GM18519 (cell line): ENCODE results near the gene VWA5B1.

ENCODE experiments used
- ATAC-seq: cut with Tn5 transposase; IDR thresholded peaks from one replicate; pipeline ENCODE4 v1.9.1; 2021; ENCODE audit warnings: mild to moderate bottlenecking, moderate library complexity; ENCODE audit not compliant: unreplicated experiment, low FRiP score

The VWA5B1 gene

DNA sequence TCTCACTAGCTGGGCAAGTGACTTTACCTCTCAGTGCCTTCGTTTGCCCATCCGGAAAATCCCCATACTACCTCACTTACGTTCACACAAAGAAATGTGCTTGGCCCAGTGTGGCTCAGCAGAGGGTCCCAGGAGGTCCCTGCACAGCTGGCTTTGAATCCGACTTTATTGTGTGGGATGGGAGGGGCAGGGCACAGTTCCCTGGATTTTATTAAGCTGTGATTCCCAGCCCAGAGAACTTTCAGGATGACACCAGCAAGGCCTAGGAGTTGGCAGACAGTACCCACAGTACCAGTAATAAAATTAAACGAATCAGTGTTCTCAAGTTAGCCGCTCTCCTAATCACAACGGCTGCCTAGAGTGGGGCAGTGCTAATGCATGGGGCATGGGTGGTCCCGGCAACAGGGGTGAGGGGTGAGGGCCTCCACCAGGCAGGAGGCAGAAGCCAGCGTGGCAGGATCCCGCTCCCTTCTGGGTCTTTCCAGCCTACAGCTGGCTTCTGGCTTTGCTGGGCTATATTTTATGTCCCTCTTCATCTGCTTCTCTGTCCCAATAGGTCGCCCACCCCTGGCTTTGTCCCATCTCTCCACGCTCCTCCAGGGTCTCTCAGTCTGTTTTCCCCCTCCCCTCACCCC is 74.9 kb downstream of the VWA5B1 start:
- no peak for ATAC-seq

DNA sequence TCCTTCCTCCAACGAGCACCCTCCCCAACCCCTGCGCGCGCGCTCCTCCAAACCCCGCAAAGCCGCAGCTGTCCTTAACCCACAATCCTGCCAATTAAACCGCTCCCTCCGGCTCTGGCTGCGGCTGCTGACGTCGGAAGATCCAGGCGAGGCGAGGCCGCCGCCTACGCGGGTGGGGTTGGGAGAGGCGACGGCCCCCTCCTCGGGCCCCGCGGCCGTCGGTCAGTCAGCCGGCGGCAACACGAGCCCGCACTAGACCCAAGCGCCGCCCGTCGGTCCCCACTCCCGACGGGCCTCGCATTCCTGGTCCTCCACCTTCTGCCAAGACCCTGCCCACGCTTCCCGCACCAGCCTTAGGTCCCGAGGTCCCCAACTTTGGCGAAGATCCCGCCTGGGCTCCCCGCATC is 75.4 kb downstream of the VWA5B1 start:
- ATAC-seq, result no peak

DNA sequence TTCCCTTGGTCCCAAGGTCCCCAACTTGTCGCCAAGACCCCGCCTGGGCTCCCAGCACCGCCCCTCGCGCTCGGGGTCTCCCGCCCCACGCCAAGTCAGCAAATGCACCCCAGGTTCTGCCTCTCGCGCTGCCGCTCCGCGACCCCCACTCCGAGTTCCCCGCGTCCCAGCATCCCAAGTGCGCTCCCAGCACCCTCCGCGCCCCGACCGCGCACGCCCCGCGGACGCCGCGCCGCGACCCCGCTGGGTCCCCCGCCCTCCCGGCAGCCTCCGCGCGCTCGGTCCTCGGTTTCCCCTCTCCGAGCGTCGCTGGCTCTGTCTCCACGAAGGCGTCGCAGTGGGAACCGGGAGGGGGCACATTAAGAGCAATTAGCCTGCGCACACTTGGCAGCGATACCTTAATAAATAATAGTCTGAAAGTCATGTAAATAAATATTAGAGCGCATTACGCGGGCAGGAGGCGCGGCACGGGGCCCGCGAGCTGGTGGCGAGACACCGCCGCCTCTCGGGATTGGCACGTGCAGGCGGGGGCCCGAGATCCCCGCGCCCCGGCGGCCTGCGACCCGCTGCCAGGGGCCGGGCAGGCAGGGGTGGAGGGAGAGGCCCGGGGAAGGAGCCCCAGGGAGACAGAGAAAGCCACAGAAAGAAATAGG is 75.9 kb downstream of the VWA5B1 start:
- no peak for ATAC-seq

DNA sequence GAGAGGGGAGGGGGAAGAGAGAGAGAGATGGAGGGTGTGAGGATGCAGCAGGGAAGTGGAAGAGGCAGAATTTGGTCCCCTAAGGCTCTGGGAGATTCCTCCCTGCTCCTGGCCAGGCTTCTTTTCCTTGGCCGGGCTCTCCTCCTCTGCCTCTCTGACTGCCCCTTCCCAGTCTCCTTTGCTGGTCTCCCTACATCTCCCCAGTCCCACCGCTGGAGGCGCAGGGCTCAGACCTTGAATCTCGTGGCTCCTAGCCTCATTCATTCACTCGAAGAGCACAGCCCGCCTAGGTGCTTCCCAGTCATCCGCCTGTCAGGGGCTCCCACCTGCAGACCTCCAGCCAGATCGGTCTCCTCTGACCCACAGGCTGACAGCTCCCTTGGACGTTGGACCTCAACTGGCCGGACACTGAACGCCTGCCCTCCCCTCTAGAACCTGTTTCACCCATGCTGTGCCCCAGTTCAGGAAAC is 76.5 kb downstream of the VWA5B1 start:
- ATAC-seq, result no peak

DNA sequence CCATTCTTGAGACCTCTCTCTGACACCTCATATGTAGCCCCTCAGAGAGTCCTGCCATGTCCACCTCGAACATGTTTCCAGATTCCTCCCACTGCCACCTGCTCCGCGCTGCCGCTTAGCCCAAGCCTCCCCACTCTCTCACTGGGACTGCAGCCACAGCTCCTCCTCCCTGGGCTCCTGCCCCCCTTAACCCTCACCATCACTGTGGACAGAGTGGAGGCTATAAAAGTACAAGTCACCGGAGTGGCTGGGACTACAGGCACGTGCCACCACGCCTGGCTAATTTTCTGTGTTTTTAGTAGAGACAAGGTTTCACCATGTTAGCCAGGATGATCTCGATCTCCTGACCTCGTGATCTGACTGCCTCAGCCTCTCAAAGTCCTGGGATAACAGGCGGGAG is 77.0 kb downstream of the VWA5B1 start:
- ATAC-seq, result no peak

DNA sequence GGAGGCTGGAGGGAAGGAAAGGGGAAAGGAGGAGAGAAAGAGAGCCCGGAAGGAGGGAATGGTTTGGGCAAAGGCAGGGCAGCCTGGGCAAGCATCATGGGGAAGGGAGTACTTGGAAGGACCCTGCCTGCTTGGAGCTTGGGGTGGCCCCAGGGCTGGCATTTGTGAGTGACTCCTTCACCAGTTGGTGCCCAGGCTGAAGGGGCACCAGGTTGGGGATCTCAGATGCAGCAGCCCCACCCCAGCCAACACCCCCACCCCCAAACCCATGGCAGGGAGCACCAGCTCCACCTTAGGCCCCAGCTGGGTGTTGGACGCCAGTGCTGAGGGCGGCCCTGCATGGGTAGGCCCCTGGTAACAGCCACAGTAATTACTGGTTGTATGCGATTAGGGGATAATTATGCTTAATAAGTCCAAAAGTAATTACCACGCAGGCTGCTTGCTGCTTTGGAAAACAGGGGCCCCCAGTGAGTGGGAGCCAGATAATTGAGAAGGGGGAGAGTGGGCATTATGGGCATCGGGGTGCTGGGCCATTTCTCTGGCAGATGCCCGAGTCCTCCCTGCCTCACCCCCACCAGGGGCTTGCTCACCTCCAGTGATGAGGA is 78.3 kb downstream of the VWA5B1 start:
- ATAC-seq, result no peak

DNA sequence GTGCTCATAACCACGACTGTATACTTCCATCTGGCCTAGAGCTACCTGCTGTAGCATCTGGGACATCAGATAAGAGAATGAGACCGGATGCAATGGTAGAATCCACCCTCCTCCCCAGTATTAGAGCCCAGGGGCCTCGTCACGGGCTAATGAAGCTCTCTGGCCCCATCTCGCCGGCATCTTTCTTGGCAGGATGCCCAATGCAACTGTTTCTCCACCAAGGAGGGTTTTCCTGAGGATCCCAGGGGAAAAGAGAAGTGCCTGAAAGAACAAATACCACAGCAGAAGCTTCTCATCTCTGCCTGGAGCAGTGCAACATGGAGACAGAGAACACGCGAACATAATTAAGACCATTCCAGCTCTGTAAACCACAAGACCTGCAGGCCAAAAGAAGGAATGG is 80.0 kb downstream of the VWA5B1 start:
- no peak for ATAC-seq

DNA sequence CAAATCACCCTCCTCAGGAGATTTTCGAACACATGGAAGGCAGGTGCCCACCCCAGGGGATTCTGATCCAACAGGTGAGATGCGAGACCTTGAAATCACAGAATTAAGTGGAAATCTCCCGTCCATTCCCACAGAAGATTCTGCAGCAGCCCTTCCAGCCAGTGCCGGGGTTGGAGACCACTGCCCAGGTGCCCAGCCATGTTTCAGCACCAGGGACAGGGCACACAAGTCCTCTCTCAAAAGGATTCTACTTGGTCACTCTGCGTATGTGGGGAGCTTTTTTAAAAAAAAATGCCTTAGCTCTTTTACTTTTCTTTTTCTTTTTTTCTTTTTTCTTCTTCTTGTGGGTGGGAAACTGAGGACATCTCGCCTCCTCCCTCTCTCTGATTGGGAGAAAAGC is 80.7 kb downstream of the VWA5B1 start:
- no peak for ATAC-seq

DNA sequence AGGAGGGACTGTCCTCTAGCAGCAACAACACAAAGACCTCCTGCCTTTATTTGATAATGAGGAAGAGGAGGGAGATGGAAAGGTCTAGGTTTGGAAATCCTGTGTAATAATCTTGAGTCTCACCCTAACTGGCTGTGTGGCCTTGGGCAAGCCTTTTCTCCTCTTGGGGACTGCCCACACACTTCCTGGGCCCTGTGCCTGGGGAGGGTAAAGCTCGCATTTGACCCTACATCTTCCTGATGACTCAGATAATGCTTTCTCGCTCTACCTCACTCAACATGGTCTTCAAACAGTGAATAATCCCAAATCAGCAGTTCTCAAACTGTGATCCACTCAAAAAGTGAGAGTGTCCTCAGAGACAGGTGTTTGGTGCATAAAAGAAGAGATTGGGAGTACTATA is 81.2 kb downstream of the VWA5B1 start:
- no peak for ATAC-seq

DNA sequence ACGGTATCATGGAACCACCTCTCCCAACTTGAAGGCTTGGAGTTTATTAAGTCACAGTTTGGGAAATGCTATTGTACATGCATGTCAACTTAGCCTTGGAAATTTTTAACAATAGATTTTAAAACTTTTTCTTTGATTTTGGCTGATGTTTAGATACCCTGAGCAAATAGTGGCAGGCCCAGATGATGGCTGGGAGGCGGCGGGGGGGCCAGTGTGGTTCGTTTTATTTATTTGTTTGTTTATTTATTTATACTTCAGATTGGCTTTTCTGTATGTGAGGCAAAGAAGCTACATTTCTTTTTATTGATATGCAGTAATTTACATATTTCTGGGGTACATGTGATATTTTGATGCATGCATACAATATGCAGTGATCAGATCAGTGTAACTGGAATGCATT is 82.0 kb downstream of the VWA5B1 start:
- ATAC-seq, result no peak

DNA sequence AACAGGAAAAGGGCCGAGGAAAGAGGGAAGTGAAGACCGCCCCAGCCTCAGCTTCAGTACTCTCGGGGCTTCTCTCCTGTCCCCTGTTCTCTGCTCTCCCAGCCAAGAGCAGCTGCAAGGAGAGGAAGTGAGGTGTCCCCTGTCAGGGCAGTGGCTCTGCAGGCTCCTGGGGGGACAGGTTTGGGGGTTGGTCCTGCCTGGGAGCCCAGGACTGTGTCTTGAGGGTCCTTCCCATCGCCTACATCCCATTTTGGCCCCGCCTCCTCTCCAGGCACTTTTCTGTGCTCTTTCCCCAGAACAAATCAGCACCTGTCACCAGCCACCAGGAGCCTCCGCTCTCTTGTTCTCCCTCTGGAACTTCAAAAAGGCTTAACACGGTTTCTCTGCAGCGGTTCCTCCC is 82.6 kb downstream of the VWA5B1 start:
- no peak for ATAC-seq

DNA sequence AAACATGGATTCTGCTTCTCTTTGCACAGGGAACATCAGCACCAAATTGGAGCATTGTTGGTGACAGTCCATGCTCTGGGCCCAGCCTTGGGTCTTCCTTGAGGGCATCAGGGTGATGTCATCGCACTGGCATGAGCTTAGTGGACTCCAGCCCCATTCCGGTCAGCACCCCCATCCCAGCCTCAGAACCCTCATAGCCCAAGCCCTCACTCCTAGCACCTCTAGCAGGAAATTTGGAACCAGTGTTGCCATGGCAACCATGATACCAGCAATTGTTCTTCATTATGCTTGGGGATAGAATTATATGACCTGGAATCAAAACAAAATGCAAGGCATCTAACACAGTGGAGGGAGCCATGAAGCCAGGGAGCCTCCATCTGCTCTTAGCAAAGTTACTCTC is 83.1 kb downstream of the VWA5B1 start:
- no peak for ATAC-seq

DNA sequence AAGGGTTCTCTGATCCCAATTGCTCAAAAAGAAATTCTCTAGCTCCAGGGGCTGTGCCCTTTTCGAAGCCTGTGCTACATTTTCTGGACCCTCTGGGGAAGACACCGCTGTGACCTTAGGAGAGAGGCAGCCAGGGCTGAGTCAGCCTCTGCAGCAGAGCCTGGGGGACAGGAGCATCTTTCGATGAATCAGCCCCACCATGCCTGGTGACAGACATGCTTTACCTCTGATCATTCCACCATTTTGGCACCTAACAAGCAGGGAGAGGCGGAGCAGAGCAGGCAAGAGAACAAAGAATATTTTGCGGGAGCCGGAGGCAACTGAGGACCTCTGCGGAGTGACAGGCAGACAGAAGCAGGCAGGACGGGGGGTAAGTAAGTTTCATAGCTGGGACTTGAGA is 84.9 kb downstream of the VWA5B1 start:
- ATAC-seq, result no peak

DNA sequence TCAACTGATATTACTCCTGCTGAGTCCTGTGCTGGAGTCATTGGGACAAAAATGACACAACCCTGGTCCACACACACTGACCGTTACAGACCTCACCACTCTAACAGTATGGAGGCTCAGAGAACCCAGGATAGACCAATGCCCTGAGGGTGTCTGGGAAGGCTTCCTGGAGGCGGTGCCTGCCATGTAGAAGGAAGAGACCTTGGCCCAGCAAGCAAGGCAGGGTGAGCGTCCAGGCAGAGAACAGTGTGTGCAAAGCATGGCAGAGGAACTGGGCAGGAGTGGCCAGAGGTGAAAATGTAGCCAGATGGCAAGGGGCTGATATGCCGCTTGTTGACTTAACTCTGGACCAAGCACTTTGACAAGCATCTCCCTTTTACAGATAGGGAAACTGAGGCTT is 85.5 kb downstream of the VWA5B1 start:
- ATAC-seq, result no peak

DNA sequence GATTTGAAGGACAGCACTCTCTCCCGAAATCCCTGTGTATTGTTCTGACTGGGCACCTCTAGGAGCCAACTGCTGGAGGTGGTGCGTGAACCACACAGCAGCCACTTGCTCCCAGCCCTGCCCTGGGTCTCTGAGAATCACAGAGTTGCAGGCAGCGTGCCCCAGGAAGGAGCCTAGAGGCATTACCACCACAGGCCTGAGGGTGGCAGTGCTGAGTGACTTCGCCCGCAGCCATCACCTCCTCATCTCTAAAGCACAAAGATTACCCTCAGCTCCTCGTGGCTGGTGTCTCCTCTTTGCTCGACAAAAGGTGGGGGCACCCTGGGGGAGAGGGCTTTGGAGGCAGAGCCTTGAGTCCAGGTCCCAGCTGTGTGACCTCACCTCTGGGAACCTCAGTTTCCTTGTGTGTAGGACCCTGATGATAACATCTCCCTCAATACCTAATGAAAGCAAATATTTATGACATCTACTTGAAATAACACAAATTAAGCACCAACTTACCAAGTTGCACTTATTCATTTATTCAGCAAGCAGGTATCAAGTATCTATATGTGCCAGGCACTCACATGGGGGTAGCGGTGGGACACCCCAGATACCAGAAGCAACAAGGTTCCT is 86.3 kb downstream of the VWA5B1 start:
- ATAC-seq, result no peak

DNA sequence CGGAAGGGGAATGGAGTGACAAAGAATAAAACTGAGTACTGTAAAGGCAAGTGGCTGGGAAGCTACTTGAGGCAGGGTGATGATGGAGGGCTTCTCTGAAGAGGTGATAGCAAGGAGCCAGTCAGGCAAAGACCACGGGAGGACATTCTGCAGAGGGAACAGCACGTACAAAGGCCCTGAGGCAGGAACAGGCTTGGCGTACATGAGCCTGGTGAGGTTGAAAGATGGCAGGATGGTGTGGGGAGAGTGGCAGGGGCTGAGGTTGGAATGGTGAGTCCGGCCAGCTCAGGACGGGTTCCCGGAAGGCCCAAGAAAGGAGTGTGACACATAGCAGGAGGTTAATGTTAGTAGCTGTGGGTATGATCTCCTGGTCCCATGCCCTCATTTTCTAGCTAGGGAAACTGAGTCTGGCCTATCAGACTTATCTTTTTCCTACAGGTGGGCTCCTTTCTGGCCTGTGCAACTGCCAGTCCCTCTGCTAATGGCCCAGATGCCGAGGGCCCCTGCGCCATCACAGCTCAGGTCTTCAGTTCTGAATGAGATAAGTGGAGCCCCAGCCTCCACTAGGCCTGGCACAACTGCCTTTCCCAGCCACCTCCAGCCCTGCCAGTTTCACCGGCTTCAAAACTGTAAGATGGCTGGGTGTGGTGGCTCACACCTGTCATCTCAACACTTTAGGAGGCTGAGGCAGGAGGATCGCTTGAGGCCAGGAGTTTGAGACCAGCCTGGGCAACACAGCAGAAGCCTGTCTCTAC is 87.0 kb downstream of the VWA5B1 start:
- no peak for ATAC-seq

DNA sequence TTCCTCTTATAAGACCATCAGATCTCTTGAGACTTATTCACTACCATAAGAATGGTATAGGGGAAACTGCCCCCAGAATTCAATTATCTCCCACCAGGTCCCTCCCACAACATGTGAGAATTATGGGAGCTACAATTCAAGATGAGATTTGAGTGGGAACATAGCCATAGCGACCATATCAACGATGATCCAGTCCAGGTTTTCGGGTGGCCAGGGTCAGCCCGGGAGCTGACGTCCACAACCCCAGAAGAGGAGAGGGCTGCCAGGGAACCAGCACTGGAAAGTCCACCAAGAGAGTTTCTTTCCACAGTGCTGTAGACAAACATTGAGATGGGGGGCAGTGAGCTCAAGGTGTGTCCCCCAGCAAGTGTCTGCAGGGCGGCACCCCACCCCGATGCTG is 88.4 kb downstream of the VWA5B1 start:
- no peak for ATAC-seq

DNA sequence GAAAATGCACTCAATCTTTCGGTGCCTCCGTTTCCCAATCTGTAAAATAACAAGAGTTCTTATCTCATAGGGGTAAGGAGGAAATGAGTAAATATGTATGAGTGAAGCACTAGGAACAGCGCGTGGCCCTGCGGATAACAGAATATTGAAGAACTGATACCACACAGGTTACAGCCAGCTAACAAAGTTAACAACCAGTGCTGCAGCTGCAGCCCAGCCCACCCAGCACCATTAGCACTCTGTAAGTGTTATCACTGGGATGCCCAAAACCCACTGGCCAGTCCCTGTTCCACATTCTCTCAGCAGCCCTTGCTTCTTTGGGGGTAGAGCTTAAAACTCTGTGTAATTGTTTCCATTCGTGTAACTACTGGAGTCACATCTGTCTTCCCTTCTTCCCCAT is 89.5 kb downstream of the VWA5B1 start:
- ATAC-seq, result no peak

DNA sequence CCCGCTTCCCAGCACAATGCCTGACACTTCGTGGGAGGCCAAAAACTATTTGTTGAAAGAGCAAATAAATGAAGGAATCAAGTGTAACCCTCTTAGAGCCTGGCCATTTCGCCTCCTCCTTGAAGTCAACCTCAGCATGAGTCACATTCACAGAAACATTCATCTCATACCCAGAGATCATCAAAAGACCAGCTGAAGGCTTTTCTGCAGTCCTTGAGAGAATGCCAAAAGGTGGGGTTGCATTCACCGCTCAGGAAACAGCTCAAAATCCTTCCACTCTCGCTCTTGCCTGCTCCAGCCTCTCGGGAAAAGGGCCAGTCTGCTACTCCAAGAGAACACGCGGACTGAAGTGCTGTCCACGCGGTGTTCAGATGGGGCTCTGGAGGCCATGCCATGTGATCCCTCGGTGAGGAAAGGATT is 90.0 kb downstream of the VWA5B1 start:
- no peak for ATAC-seq

DNA sequence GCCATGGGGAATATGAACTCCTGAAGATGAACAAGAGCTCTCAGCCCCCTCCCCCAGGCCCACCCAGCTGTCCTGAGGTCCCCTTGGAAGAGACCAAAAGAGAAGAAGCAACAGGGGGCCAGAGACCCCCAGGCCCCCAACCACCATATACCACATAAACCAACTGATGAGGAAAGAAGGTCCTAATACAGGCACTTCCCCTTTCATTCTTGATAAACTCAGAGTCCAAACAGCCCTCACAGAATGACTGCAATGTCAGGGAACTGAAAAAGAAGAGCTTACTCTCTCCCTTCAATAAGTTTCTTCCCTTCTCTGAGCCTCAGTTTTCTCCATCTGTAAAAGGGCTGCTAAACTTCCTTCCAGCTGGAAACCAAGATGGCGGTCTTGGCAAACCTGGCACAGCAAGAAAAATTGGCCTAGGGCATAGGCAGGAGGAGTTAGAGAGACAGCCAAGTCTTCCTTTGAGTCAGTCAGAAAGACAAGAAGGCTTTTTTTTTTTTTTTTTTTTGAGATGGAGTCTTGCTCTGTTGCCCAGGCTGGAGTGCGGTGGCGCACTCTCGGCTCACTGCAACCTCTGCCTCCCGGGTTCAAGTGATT is 90.5 kb downstream of the VWA5B1 start:
- no peak for ATAC-seq

DNA sequence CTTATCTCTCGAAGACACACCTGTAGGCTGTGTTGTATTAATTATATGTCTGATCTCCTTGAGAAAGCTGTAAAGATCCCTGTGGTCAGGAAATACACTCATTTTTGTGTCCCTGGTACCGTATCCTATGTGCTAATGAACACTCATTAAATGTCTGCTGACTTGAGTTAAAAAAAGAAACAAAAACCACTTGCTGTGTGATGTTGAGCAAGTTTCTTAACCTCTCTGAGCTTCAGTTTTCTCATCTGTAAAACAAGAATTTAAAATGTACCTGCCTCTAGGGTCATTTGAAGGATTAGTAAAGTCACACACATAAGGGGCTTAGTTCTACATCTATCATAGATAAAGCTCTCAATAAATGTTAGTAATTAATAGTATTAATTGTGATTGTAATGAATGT is 91.3 kb downstream of the VWA5B1 start:
- ATAC-seq, result no peak
